ENCODE data around the gene MPDZ. TPM values are rescaled to one million over a fixed set of nuclear protein-coding genes. Genes with fewer than 3 reads are reported as not detected.

MPDZ gene, protein sequence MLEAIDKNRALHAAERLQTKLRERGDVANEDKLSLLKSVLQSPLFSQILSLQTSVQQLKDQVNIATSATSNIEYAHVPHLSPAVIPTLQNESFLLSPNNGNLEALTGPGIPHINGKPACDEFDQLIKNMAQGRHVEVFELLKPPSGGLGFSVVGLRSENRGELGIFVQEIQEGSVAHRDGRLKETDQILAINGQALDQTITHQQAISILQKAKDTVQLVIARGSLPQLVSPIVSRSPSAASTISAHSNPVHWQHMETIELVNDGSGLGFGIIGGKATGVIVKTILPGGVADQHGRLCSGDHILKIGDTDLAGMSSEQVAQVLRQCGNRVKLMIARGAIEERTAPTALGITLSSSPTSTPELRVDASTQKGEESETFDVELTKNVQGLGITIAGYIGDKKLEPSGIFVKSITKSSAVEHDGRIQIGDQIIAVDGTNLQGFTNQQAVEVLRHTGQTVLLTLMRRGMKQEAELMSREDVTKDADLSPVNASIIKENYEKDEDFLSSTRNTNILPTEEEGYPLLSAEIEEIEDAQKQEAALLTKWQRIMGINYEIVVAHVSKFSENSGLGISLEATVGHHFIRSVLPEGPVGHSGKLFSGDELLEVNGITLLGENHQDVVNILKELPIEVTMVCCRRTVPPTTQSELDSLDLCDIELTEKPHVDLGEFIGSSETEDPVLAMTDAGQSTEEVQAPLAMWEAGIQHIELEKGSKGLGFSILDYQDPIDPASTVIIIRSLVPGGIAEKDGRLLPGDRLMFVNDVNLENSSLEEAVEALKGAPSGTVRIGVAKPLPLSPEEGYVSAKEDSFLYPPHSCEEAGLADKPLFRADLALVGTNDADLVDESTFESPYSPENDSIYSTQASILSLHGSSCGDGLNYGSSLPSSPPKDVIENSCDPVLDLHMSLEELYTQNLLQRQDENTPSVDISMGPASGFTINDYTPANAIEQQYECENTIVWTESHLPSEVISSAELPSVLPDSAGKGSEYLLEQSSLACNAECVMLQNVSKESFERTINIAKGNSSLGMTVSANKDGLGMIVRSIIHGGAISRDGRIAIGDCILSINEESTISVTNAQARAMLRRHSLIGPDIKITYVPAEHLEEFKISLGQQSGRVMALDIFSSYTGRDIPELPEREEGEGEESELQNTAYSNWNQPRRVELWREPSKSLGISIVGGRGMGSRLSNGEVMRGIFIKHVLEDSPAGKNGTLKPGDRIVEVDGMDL (N-terminal part only)
- 10 to 100 TPM; 22.5 to 62.7 TPM for total RNA-seq
- 1 to 10 TPM; 9.5 to 10.0 TPM for polyA plus RNA-seq
- long read RNA-seq, donor 1, partial matches to known transcripts = 5 of 5 reads
- long read RNA-seq, donor 1, other reads (novel, unspliced or antisense) = 0 of 5 reads
- long read RNA-seq, donor 2 = 0 reads
- long read RNA-seq, donor 3, partial matches to known transcripts = 5 of 5 reads
- long read RNA-seq, donor 3, other reads (novel, unspliced or antisense) = 0 of 5 reads
- long read RNA-seq, donor 4, partial matches to known transcripts = 8 of 8 reads
- long read RNA-seq, donor 4, other reads (novel, unspliced or antisense) = 0 of 8 reads
- long read RNA-seq, donor 5, partial matches to known transcripts = 5 of 5 reads
- long read RNA-seq, donor 5, other reads (novel, unspliced or antisense) = 0 of 5 reads

DNA sequence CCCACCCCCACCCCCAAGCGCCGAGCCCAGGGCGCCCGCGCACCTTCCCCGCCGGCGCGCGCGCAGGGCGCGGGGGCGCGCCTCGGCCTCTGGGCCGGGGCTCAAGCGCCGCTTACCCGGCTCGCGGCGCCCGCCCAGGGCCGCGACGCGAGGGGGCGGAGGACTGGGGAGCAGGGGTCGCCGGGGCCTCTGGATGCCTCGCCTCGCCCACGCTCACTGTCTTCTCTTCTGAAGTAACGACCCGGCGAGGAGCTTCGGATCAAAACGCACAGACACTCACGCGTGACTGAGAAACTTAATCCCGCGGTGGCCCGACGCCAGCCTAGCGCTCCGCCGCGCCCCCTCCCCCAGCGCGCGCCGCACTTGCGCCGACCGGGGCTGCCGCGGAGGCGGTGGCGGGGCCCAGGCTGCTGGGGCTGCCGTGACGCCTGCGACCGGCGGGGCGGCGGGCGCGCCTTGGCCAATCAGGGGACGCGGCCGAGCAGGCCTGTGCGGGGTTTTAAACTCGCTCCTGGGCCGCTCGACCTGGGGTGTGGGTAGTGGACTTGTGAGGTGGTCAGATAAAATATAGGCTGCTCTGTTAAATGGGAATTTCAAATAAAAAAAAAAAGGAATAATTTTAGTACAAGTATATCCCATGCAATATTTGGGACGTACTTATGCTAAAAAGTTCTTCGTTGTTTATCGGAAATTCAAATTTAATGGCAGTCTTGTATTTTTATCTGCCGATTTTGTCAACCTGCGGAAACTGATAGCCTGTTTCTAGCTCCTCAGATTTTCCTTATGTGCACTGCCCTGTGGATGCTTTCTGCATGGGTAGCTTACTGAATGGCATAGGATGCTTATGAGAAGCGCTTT, at the start of gene MPDZ:
TSS of gene MPDZ (minus strand) at position 409 of the 858 bp plus-strand sequence. CDS start 29,377 bp downstream, outside the sequence.
- peaks cover 0 to 40% (median 12%) of the 10 kb centered on the region in 5 donors for H3K4me1 ChIP-seq (ENCODE audit: control insufficient read depth in 5 of 5, insufficient read depth in 5 of 5, low read length in 5 of 5)
- TF ChIP-seq, protein P1, sequence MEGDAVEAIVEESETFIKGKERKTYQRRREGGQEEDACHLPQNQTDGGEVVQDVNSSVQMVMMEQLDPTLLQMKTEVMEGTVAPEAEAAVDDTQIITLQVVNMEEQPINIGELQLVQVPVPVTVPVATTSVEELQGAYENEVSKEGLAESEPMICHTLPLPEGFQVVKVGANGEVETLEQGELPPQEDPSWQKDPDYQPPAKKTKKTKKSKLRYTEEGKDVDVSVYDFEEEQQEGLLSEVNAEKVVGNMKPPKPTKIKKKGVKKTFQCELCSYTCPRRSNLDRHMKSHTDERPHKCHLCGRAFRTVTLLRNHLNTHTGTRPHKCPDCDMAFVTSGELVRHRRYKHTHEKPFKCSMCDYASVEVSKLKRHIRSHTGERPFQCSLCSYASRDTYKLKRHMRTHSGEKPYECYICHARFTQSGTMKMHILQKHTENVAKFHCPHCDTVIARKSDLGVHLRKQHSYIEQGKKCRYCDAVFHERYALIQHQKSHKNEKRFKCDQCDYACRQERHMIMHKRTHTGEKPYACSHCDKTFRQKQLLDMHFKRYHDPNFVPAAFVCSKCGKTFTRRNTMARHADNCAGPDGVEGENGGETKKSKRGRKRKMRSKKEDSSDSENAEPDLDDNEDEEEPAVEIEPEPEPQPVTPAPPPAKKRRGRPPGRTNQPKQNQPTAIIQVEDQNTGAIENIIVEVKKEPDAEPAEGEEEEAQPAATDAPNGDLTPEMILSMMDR (IDR thresholded peaks at IDR 0.05; ENCODE audit: control extremely low read depth, extremely low read depth) = no peak
- H3K27ac ChIP-seq (ENCODE audit: low read depth in 1 of 2, low read length in 1 of 2) = peak within 1 kb of the TSS; percentile 93 to 99
- 6% methylated on average over 59 to 80 of the region's 82 CpGs for WGBS, 2 donors
- H3K9ac ChIP-seq (ENCODE audit: insufficient read depth in 1 of 2, low read length in 2 of 2) = peak within 1 kb of the TSS; percentile 83 to 96
- H3K27me3 ChIP-seq (ENCODE audit: control insufficient read depth in 3 of 3, insufficient read depth in 3 of 3, low read length in 2 of 3) = no peaks in the 10 kb centered on the region
- H3K36me3 ChIP-seq (ENCODE audit: control insufficient read depth in 4 of 4, insufficient read depth in 4 of 4, low read length in 4 of 4) = no peaks in the 10 kb centered on the region
- ATAC-seq (ENCODE audit: insufficient read depth, low FRiP score) (peak; percentile 88), DNase-seq (peak; percentile 86 to 90 (median 87))
- H3K9me3 ChIP-seq (ENCODE audit: control insufficient read depth in 4 of 4, insufficient read depth in 3 of 4, low read length in 3 of 4) = no peaks in the 10 kb centered on the region
- peak within 1 kb of the TSS; percentile 73 for H3K4me3 ChIP-seq

DNA sequence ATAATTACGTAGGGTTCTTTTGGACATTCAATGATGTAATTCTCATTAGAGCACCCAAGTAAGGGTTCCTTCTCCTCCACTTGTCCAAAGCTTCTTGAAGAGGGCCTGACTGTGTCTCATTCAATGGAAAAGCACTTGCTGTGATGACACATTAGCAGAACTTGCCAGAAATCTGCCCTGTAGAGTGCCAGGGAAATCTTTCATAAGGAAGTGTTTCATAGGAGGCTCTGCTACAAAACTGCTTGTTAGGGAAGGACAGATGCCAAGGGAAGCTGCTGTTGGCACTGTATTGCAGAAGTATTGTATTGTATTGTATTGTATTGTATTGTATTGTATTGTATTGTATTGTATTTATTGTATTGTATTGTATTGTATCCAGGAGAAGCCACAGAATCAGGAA, 45.5 kb upstream of the MPDZ start:
- 86 to 93% methylated on average over 1 of the region's 1 CpG for WGBS, 2 donors
- no peaks in the 10 kb centered on the region for H3K27me3 ChIP-seq (ENCODE audit: control insufficient read depth in 3 of 3, insufficient read depth in 3 of 3, low read length in 2 of 3)

More for the DNA sequence above, 45.5 kb upstream of the MPDZ start:
- Histone ChIP-seq H3K4me1 (ENCODE audit: control insufficient read depth in 5 of 5, insufficient read depth in 5 of 5, low read length in 5 of 5) (peaks cover 0 to 2% (median 0%) of the 10 kb centered on the region in 5 donors), H3K4me3 (no peak overlapping the region), H3K27ac (ENCODE audit: low read depth in 1 of 2, low read length in 1 of 2) (no peak overlapping the region), H3K9me3 (ENCODE audit: control insufficient read depth in 4 of 4, insufficient read depth in 3 of 4, low read length in 3 of 4) (no peaks in the 10 kb centered on the region), H3K36me3 (ENCODE audit: control insufficient read depth in 4 of 4, insufficient read depth in 4 of 4, low read length in 4 of 4) (no peaks in the 10 kb centered on the region), H3K9ac (ENCODE audit: insufficient read depth in 1 of 2, low read length in 2 of 2) (no peak overlapping the region)
- DNase-seq (no peak), ATAC-seq (ENCODE audit: insufficient read depth, low FRiP score) (no peak)
- TF ChIP-seq, protein P1 (IDR thresholded peaks at IDR 0.05; ENCODE audit: control extremely low read depth, extremely low read depth) = no peak

All from lung (tissue), 16 donors.